Gastroesophageal sphincter (tissue), 3 donors: ENCODE measurements around the gene CDK8.

Source experiments
- CTCF ChIP-seq, 4 experiments: fragments of 200-600 bp in 2 of 4; fragments of 450-650 bp in 2 of 4; sonication (generic) in 1 of 4; IDR thresholded peaks; one replicate each; pipeline ENCODE4 v1.5.1; 2017 to 2019; ENCODE audit warnings: antibody characterized with exemption in 4 of 4, mild to moderate bottlenecking in 2 of 4, moderate library complexity in 2 of 4
- POLR2A ChIP-seq, 2 donors: fragments of 450-650 bp; IDR thresholded peaks; one replicate each; pipeline ENCODE4 v1.6.1; 2017; ENCODE audit warnings: antibody characterized with exemption in 2 of 2, mild to moderate bottlenecking in 2 of 2, moderate library complexity in 1 of 2

GRCh38 chr13:26390203-26390602 is 136.3 kb downstream of the CDK8 start:
- TF ChIP-seq CTCF (IDR thresholded peaks at IDR 0.05) (no peak), POLR2A (IDR thresholded peaks at IDR 0.05) (no peak)
